A172 (cell line): ENCODE results near the gene AP2S1. TPM values are rescaled to one million over a fixed set of nuclear protein-coding genes. Genes with fewer than 3 reads are reported as not detected.
A peak's percentile ranks its signal among the peaks of the same experiment; 100 is the strongest.
"Not testable (repeated sequence)": the region's sequence is repeated elsewhere in the genome, so short reads cannot be mapped to it uniquely, and the experiment has no call there.

Experiments
- DNase-seq: peaks from one replicate; pipeline ENCODE4 v3.0.0-alpha.2; 2015; ENCODE audit warnings: low spot score
- total RNA-seq: library from RNA; depleted of rRNA; stranded (reverse); fragments of >200 nt; shearing (Covaris generic); gene quantifications from 2 replicates; pipeline ENCODE4 v1.2.3, GENCODE V29; 2014; rRNA removed

The AP2S1 gene
- total RNA-seq, 1 experiment from 2014 or later, result 141 TPM

GRCh38 chr19:46804432-46804831 lies 46.2 kb downstream of the AP2S1 start:
- not testable (repeated sequence) for DNase-seq

GRCh38 chr19:46803555-46803954 lies 47.1 kb downstream of the AP2S1 start:
- no peak for DNase-seq

- no peak for DNase-seq
Measured at GRCh38 chr19:46802152-46802551, 48.5 kb downstream of the AP2S1 start.

- DNase-seq, result no peak
Measured at GRCh38 chr19:46798713-46799112, 51.9 kb downstream of the AP2S1 start.

- DNase-seq, result no peak
Measured at GRCh38 chr19:46797881-46798280, 52.8 kb downstream of the AP2S1 start.

- no peak for DNase-seq
Measured at GRCh38 chr19:46791944-46792343, 58.7 kb downstream of the AP2S1 start.

- DNase-seq, result no peak
Measured at GRCh38 chr19:46789371-46789770, 61.3 kb downstream of the AP2S1 start.

- no peak for DNase-seq
Measured at GRCh38 chr19:46788968-46789338, 61.7 kb downstream of the AP2S1 start.

- DNase-seq, result peak; percentile 88
Measured at GRCh38 chr19:46788262-46788967, 62.2 kb downstream of the AP2S1 start, which contains the start of gene SLC1A5. SLC1A5 (minus strand) TSS chr19:46788594; CDS start chr19:46787965, 629 bp downstream.

Other genes starting within 250 kb of the AP2S1 start
- 103 and 145 TPM in 2 replicates for gene CALM3, start 249.5 kb downstream of the AP2S1 start, total RNA-seq
- 1.1 and 1.6 TPM in 2 replicates for gene PTGIR, start 225.8 kb downstream of the AP2S1 start, total RNA-seq
- gene GNG8, start 214.6 kb downstream of the AP2S1 start, total RNA-seq, result not detected in 2 replicates
- 0.84 and 1.1 TPM in 2 replicates for gene DACT3, start 189.7 kb downstream of the AP2S1 start, total RNA-seq
- 13.3 and 18.8 TPM in 2 replicates for gene PRKD2, start 133.7 kb downstream of the AP2S1 start, total RNA-seq
- gene FKRP, start 104.8 kb downstream of the AP2S1 start, total RNA-seq, result 6.4 and 14.2 TPM in 2 replicates
- gene STRN4, start 104.4 kb downstream of the AP2S1 start, total RNA-seq, result 35.5 and 47.9 TPM in 2 replicates
- 57.2 and 58.7 TPM in 2 replicates for gene SLC1A5, start 62.3 kb downstream of the AP2S1 start, total RNA-seq
- gene ARHGAP35, start 10.2 kb upstream of the AP2S1 start, total RNA-seq, result 11.5 and 14.1 TPM in 2 replicates
- 0.22 TPM in 1 of 2 replicates, not detected in the other for gene NPAS1, start 169.0 kb upstream of the AP2S1 start, total RNA-seq
- 36.3 and 45.9 TPM in 2 replicates for gene TMEM160, start 197.8 kb upstream of the AP2S1 start, total RNA-seq